A673 (cell line): ENCODE results near the gene CEACAM16. TPM values are rescaled to one million over a fixed set of nuclear protein-coding genes. Genes with fewer than 3 reads are reported as not detected.

Experiments used
- BruUV-seq: library from RNA; stranded (reverse); fragments of 400-500 nt; replicated peaks from 2 replicates; lab custom pipeline; 2021; lab: Mats Ljungman, UMichigan
- CTCF ChIA-PET: fragments of 300-600 bp; sonication (Branson Sonifier 250); formaldehyde crosslinking; loops from one replicate; lab custom pipeline; 2022; ENCODE audit warnings: antibody characterized with exemption; lab: Charles Lee
- POLR2A ChIA-PET: fragments of 300-600 bp; sonication (Branson Sonifier 250); formaldehyde crosslinking; loops from one replicate; lab custom pipeline; 2022; ENCODE audit warnings: antibody characterized with exemption; ENCODE audit not compliant: low non-redundant PET; lab: Charles Lee
- DNase-seq: peaks from one replicate; pipeline ENCODE4 v3.0.0-alpha.2; 2015; ENCODE audit warnings: low spot score
- H3K27ac ChIP-seq: fragments of 200-600 bp; sonication (generic); 2 replicates; pipeline ENCODE4 v1.5.1; 2016; ENCODE audit warnings: mixed run types, low read depth, mild to moderate bottlenecking, mixed read lengths, antibody characterized with exemption, low read length; ENCODE audit not compliant: poor library complexity, severe bottlenecking
- H3K27me3 ChIP-seq: fragments of 200-600 bp; sonication (generic); replicated peaks from 2 replicates; pipeline ENCODE4 v1.6.1; 2017; ENCODE audit warnings: mixed run types, low read depth, mild to moderate bottlenecking, mixed read lengths, antibody characterized with exemption, low read length; ENCODE audit not compliant: insufficient read depth, poor library complexity
- H3K36me3 ChIP-seq: fragments of 200-600 bp; sonication (generic); 2 replicates; pipeline ENCODE4 v1.6.1; 2016; ENCODE audit warnings: mixed run types, mild to moderate bottlenecking, mixed read lengths, antibody characterized with exemption, low read length; ENCODE audit not compliant: insufficient read depth, poor library complexity, severe bottlenecking
- H3K4me1 ChIP-seq: fragments of 200-600 bp; sonication (generic); 2 replicates; pipeline ENCODE4 v1.6.1; 2017; ENCODE audit warnings: mixed run types, mild to moderate bottlenecking, mixed read lengths, antibody characterized with exemption, low read length; ENCODE audit not compliant: insufficient read depth, poor library complexity, severe bottlenecking
- H3K4me3 ChIP-seq: fragments of 200-600 bp; sonication (generic); 2 replicates; pipeline ENCODE4 v1.5.1; 2016; ENCODE audit warnings: low read depth, mixed run types, mild to moderate bottlenecking, mixed read lengths, low read length; ENCODE audit not compliant: poor library complexity, severe bottlenecking
- H3K9me3 ChIP-seq: fragments of 200-600 bp; sonication (generic); 2 replicates; pipeline ENCODE4 v1.6.1; 2016; ENCODE audit warnings: mixed run types, low read depth, mild to moderate bottlenecking, mixed read lengths, antibody characterized with exemption, low read length; ENCODE audit not compliant: poor library complexity, severe bottlenecking
- EZH2 ChIP-seq: fragments of 200-600 bp; sonication (generic); IDR thresholded peaks from 2 replicates; pipeline ENCODE4 v1.6.1; 2017; ENCODE audit warnings: borderline replicate concordance, low read depth, mild to moderate bottlenecking, mixed read lengths, antibody characterized with exemption, low read length; ENCODE audit not compliant: poor library complexity, severe bottlenecking
- intact Hi-C: fragments of 100-400 bp; cut with micrococcal nuclease; formaldehyde crosslinking; loops from one replicate; pipeline ENCODE4 v1.10.0; 2022; ENCODE audit not compliant: unreplicated experiment
- total RNA-seq: library from RNA; stranded (reverse); gene quantifications from 2 replicates; pipeline ENCODE4 v1.2.3, GENCODE V29; 2021
- TF ChIP-seq, protein P1 (sequence below): fragments of 300-800, 200-600 bp; sonication (generic); conservative IDR thresholded peaks from 2 replicates; pipeline ENCODE4 v1.5.1; 2017; ENCODE audit warnings: low read depth, mild to moderate bottlenecking, antibody characterized with exemption, low read length, moderate library complexity, mixed read lengths

The CEACAM16 gene
- total RNA-seq, 1 experiment from 2014 or later, result not detected

GRCh38 chr19:44712864-44713515 is 14.0 kb downstream of the CEACAM16 start:
- H3K27ac ChIP-seq, result no peak overlapping the region
- no peaks in the 10 kb centered on the region for H3K36me3 ChIP-seq
- H3K27me3 ChIP-seq, result no peaks in the 10 kb centered on the region
- H3K4me1 ChIP-seq, result no peaks in the 10 kb centered on the region
- no TSS peak for BruUV-seq
- intact Hi-C loops, result no loop called here
- ChIA-PET CTCF (interaction anchor here (1.3 kb wide), 1 partner anchor 11 kb away, joined by 3 read pairs; no protein-coding TSS in a partner anchor), POLR2A (interaction anchor here (0.5 kb wide), 1 partner anchor 22 kb away, joined by 3 read pairs; no protein-coding TSS in a partner anchor)
- TF ChIP-seq EZH2, result no peak
- TF ChIP-seq, protein P1, sequence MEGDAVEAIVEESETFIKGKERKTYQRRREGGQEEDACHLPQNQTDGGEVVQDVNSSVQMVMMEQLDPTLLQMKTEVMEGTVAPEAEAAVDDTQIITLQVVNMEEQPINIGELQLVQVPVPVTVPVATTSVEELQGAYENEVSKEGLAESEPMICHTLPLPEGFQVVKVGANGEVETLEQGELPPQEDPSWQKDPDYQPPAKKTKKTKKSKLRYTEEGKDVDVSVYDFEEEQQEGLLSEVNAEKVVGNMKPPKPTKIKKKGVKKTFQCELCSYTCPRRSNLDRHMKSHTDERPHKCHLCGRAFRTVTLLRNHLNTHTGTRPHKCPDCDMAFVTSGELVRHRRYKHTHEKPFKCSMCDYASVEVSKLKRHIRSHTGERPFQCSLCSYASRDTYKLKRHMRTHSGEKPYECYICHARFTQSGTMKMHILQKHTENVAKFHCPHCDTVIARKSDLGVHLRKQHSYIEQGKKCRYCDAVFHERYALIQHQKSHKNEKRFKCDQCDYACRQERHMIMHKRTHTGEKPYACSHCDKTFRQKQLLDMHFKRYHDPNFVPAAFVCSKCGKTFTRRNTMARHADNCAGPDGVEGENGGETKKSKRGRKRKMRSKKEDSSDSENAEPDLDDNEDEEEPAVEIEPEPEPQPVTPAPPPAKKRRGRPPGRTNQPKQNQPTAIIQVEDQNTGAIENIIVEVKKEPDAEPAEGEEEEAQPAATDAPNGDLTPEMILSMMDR, result no peak
- H3K9me3 ChIP-seq, result no peaks in the 10 kb centered on the region
- no peak for DNase-seq
- H3K4me3 ChIP-seq, result no peak overlapping the region

DNA sequence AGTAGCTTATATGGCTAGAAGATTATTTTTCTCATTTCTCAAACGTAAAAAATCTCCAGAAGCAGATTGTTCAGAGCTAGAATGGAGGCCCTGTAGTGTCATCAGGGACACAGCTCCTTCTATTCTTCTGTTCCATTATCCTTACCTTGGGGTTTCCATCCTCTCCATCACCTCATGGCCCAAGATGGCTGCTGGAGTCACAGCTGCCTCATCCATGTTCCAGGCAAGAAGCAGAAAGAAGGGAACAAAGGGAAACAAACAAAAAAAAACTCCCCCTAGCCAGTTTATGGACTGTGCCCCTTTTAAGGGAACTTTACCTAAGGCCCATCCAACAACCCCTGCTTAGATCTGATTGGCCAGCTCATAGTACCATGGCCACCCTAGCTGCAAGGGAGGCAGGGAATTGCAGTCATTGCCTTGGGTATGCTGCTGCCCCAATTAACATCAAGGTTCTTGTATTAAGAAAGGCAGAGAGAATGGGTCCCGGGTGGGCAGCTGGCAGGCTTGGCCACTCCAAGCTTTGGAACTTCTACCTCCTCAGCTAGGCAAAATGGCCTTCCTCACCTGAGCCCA is 15.7 kb downstream of the CEACAM16 start:
- intact Hi-C loops, result no loop called here
- Histone ChIP-seq H3K36me3 (no peaks in the 10 kb centered on the region), H3K9me3 (no peaks in the 10 kb centered on the region), H3K27me3 (no peaks in the 10 kb centered on the region), H3K4me1 (no peaks in the 10 kb centered on the region), H3K4me3 (no peak overlapping the region), H3K27ac (no peak overlapping the region)
- no peak for DNase-seq
- POLR2A ChIA-PET, result no interaction called here
- CTCF ChIA-PET, result interaction anchor here (0.9 to 1.8 kb wide), 2 partner anchors 9 to 25 kb away, joined by 3 to 4 read pairs; no protein-coding TSS in a partner anchor
- TF ChIP-seq, protein P1, result no peak
- TF ChIP-seq EZH2, result no peak
- no TSS peak for BruUV-seq

DNA sequence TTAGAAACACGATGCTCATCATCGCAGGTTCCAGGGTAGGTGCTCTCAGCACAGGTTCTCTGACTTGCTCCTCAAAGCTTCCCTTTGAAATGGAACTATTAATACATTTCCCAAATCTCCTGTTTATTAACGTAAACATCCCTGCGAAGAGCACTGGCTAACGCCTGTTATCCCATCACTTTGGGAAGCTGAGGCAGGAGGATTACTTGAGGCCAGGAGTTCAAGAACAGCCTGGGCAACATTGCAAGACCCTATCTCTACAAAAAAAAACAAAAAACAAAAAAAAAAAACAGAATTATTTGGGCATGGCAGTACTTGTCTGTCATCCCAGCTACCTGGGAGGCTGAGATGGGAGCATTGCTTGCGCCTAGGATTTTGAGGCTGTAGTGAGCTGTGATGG is 18.7 kb downstream of the CEACAM16 start:
- TF ChIP-seq EZH2, result no peak
- TF ChIP-seq, protein P1, result no peak
- no peak overlapping the region for H3K4me3 ChIP-seq
- BruUV-seq, result no TSS peak
- POLR2A ChIA-PET, result interaction anchor here (0.6 kb wide), 1 partner anchor 54 kb away, joined by 4 read pairs; no protein-coding TSS in a partner anchor
- H3K27ac ChIP-seq, result no peak overlapping the region
- intact Hi-C loops, result no loop called here
- H3K9me3 ChIP-seq, result no peaks in the 10 kb centered on the region
- DNase-seq, result no peak
- H3K4me1 ChIP-seq, result no peaks in the 10 kb centered on the region
- no peaks in the 10 kb centered on the region for H3K36me3 ChIP-seq
- CTCF ChIA-PET, result interaction anchor here (0.6 to 0.7 kb wide), 2 partner anchors 129 to 147 kb away, joined by 3 read pairs; no protein-coding TSS in a partner anchor
- no peaks in the 10 kb centered on the region for H3K27me3 ChIP-seq
